PC-9 (cell line): Measurements from ENCODE around the gene MGLL. TPM values are rescaled to one million over a fixed set of nuclear protein-coding genes. Genes with fewer than 3 reads are reported as not detected.

Experiments used
- BruUV-seq: library from RNA; stranded (reverse); fragments of 400-500 nt; replicated peaks from 2 replicates; lab custom pipeline; 2021; lab: Mats Ljungman, UMichigan
- CTCF ChIA-PET: fragments of 300-600 bp; sonication (Branson Sonifier 250); formaldehyde crosslinking; loops from one replicate; lab custom pipeline; 2022; ENCODE audit warnings: antibody characterized with exemption; lab: Charles Lee
- POLR2A ChIA-PET: fragments of 300-600 bp; sonication (Branson Sonifier 250); formaldehyde crosslinking; loops from one replicate; lab custom pipeline; 2022; ENCODE audit warnings: antibody characterized with exemption; ENCODE audit not compliant: unreplicated experiment; lab: Charles Lee
- DNase-seq, 2 experiments: peaks; one replicate each; pipeline versions ENCODE4 v3.0.0 to v3.0.0-alpha.2; 2015 to 2022; ENCODE audit warnings: mixed read lengths in 1 of 2
- H2AFZ ChIP-seq: fragments of 200-600 bp; sonication (generic); 2 replicates; pipeline ENCODE4 v1.8.1; 2017; ENCODE audit warnings: antibody characterized with exemption
- H3F3A ChIP-seq: fragments of 200-600 bp; sonication (generic); 2 replicates; pipeline ENCODE4 v1.8.1; 2017; ENCODE audit warnings: antibody characterized with exemption, mild to moderate bottlenecking, low read depth; ENCODE audit not compliant: insufficient read depth
- H3K27ac ChIP-seq: fragments of 200-600 bp; sonication (generic); 2 replicates; pipeline ENCODE4 v1.6.1; 2016; ENCODE audit warnings: mixed run types
- H3K27me3 ChIP-seq: fragments of 200-600 bp; sonication (generic); 2 replicates; pipeline ENCODE4 v1.6.1; 2016; ENCODE audit warnings: low read depth, mixed run types; ENCODE audit not compliant: insufficient read depth
- H3K36me3 ChIP-seq: fragments of 200-600 bp; sonication (generic); 2 replicates; pipeline ENCODE4 v1.6.1; 2016; ENCODE audit warnings: low read depth, mixed run types
- H3K4me1 ChIP-seq: fragments of 200-600 bp; sonication (generic); replicated peaks from 2 replicates; pipeline ENCODE4 v1.6.1; 2016; ENCODE audit warnings: mixed run types; ENCODE audit not compliant: insufficient read depth
- H3K4me2 ChIP-seq: fragments of 200-600 bp; sonication (generic); 2 replicates; pipeline ENCODE4 v1.6.1; 2017; ENCODE audit warnings: mixed run types
- H3K4me3 ChIP-seq: fragments of 200-600 bp; sonication (generic); 2 replicates; pipeline ENCODE4 v1.6.1; 2016; ENCODE audit warnings: mixed run types
- H3K79me2 ChIP-seq: fragments of 200-600 bp; sonication (generic); 2 replicates; pipeline ENCODE4 v1.6.1; 2017; ENCODE audit warnings: low read depth, mixed run types
- H3K9me2 ChIP-seq: fragments of 200-600 bp; sonication (generic); 2 replicates; pipeline ENCODE4 v1.8.1; 2017; ENCODE audit warnings: mild to moderate bottlenecking; ENCODE audit not compliant: insufficient read depth
- H3K9me3 ChIP-seq: fragments of 200-600 bp; sonication (generic); 2 replicates; pipeline ENCODE4 v1.8.1; 2016; ENCODE audit warnings: low read depth; ENCODE audit not compliant: insufficient read depth
- H4K20me1 ChIP-seq: fragments of 200-600 bp; sonication (generic); 2 replicates; pipeline ENCODE4 v1.8.1; 2017; ENCODE audit not compliant: insufficient read depth
- EZH2 ChIP-seq: fragments of 200-600 bp; sonication (generic); IDR thresholded peaks from 2 replicates; pipeline ENCODE4 v1.8.0; 2017; ENCODE audit warnings: antibody characterized with exemption, low read depth
- intact Hi-C: fragments of 100-400 bp; cut with micrococcal nuclease; formaldehyde crosslinking; loops from one replicate; pipeline ENCODE4 v1.10.0; 2022; ENCODE audit not compliant: unreplicated experiment
- total RNA-seq: library from RNA; stranded (reverse); gene quantifications from 2 replicates; pipeline ENCODE4 v1.2.3, GENCODE V29; 2021
- TF ChIP-seq, protein P1 (sequence below): fragments of 200-600 bp; sonication (generic); conservative IDR thresholded peaks from 2 replicates; pipeline ENCODE4 v1.6.1; 2017; ENCODE audit warnings: mixed run types, antibody characterized with exemption, mild to moderate bottlenecking, moderate library complexity

MGLL gene
- total RNA-seq, 1 experiment from 2014 or later = 30.7 TPM

DNA sequence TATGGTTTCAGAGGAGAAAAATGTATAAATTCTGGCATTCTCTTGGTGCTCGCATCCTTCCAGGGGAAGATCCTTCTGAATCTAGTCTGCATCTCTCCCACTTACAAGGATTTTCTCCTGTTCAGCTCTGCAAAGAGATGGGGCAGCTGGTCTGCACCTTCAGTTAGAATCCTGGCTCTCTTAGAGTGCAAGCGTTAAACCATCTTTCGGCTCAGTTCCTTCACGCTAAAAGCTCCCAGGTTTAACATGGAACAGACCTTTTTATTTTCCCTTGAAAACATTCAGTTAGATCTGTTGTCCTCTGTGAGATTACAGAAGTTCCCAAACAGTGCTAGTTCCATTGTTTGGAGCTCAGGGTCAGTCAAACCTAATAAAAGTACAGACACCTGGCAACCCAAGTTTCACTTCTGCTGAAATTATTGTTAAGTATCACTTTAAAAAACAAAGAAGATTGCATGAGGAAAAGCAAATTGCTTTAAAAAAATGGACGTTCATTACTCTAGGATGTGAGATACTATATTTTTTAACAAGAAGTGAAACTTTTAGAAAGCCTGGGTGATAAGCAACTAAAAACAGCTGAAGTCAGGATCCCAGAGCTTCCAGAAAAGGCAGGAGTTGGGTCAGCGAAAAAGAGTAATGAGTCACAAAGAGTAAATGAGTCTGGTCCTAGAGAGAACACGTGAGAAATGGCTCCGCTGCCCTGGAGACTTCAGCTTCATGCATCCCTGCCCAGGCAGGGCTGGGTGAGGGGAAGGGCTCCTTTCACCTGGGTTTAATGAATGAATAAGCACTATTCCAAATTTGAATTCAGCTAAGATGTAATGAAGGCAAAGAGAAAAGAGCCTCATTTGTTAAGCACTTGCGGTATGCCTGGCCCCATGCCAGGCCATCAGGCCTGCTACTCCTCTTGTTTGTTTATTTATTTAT lies 86.3 kb downstream of the MGLL start:
- no peak overlapping the region for H3K4me3 ChIP-seq
- no peak overlapping the region for H3K27ac ChIP-seq
- no peaks in the 10 kb centered on the region for H3K27me3 ChIP-seq
- TSS peak; percentile 27 for BruUV-seq
- no peaks in the 10 kb centered on the region for H3K79me2 ChIP-seq
- no peaks in the 10 kb centered on the region for H3K36me3 ChIP-seq
- ChIA-PET POLR2A (interaction anchor here (0.7 to 0.9 kb wide), 2 partner anchors 11 to 15 kb away, joined by 5 to 12 read pairs; no protein-coding TSS in a partner anchor), CTCF (interaction anchor here (0.6 to 0.7 kb wide), 2 partner anchors 10 to 28 kb away, joined by 3 to 5 read pairs; no protein-coding TSS in a partner anchor)
- TF ChIP-seq, protein P1, sequence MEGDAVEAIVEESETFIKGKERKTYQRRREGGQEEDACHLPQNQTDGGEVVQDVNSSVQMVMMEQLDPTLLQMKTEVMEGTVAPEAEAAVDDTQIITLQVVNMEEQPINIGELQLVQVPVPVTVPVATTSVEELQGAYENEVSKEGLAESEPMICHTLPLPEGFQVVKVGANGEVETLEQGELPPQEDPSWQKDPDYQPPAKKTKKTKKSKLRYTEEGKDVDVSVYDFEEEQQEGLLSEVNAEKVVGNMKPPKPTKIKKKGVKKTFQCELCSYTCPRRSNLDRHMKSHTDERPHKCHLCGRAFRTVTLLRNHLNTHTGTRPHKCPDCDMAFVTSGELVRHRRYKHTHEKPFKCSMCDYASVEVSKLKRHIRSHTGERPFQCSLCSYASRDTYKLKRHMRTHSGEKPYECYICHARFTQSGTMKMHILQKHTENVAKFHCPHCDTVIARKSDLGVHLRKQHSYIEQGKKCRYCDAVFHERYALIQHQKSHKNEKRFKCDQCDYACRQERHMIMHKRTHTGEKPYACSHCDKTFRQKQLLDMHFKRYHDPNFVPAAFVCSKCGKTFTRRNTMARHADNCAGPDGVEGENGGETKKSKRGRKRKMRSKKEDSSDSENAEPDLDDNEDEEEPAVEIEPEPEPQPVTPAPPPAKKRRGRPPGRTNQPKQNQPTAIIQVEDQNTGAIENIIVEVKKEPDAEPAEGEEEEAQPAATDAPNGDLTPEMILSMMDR = no peak
- TF ChIP-seq EZH2 = no peak
- intact Hi-C loops = no loop called here
- no peaks in the 10 kb centered on the region for H4K20me1 ChIP-seq
- no peaks in the 10 kb centered on the region for H3K9me2 ChIP-seq
- DNase-seq = peak in 1 of 2 experiments; percentile 36
- no peaks in the 10 kb centered on the region for H3K9me3 ChIP-seq
- H3F3A ChIP-seq = no peaks in the 10 kb centered on the region
- H3K4me2 ChIP-seq = no peak overlapping the region
- H3K4me1 ChIP-seq = peaks cover 10% of the 10 kb centered on the region
- H2AFZ ChIP-seq = no peak overlapping the region

DNA sequence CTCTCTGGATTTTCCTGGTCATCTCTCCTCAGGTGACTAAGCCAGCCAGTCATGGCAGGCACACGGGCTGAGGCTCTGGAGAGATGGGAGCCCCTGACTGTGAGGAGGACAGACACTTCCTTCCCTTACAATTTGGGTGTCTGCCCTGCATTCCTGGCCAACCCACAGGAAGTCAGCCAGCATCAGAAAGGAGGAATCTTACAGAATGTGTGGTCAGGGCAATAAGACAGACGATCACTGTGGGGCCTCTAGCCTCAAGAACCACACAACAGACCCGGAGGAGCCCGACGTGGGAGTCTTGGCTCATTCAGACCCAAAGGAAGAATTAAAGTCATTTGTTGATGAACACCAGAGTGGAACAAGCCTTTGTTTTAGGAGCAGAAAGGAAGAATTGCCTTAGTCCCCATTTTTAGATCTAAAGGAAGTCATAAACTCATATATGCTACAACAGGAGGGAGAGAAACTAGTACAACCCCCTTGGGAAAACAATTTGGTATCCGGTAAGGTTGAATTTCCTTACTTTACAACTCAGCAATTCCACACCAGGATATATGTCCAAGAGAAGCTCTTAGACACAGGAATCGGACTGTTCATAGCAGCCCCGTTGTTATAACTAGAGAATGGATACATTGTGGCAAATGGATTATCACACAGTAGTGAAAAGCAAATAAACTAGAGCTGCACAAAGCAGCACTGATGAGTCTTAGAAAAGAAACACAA lies 87.4 kb downstream of the MGLL start:
- no peaks in the 10 kb centered on the region for H3K27me3 ChIP-seq
- no peaks in the 10 kb centered on the region for H3K9me2 ChIP-seq
- intact Hi-C loops = no loop called here
- no peaks in the 10 kb centered on the region for H3F3A ChIP-seq
- H3K79me2 ChIP-seq = no peaks in the 10 kb centered on the region
- no peak overlapping the region for H3K4me2 ChIP-seq
- no peak overlapping the region for H2AFZ ChIP-seq
- ChIA-PET POLR2A (no interaction called here), CTCF (no interaction called here)
- H3K4me3 ChIP-seq = no peak overlapping the region
- TSS peak; percentile 82 for BruUV-seq
- TF ChIP-seq, protein P1 = no peak
- no peak for TF ChIP-seq EZH2
- H4K20me1 ChIP-seq = no peaks in the 10 kb centered on the region
- H3K27ac ChIP-seq = peak overlapping the region; percentile 5; the same call in 1 of the 2 replicates
- H3K36me3 ChIP-seq = no peaks in the 10 kb centered on the region
- peaks cover 10% of the 10 kb centered on the region for H3K4me1 ChIP-seq
- no peaks in the 10 kb centered on the region for H3K9me3 ChIP-seq
- DNase-seq = peak in 1 of 2 experiments; percentile 66

DNA sequence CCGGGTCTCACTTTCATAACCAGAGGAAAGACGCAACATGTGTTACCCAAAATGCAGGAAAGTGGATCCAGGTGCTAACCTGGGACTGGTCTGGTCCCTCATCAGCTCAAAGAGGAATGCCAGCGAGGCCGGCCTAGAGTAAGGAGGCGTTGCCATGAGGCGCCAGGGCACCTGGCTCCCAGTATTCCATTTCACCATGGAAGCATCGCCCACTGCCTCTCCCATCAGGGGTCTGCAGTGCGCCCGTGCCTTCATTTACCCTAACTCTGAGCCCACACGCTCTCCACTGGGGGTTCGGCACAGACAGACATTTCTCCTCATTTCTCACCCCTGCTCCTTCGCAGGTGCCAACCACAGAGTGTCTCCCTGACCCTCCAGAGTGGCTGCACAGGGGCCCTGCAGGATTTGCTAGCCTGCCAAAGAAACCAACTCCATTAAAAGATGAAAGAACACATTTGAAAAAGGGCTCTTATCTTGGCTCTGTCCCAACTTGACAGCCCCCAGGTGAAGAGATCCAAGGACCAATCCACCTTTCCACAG lies 88.1 kb downstream of the MGLL start:
- Histone ChIP-seq H3K9me3 (no peaks in the 10 kb centered on the region), H4K20me1 (no peaks in the 10 kb centered on the region), H3K4me3 (no peak overlapping the region), H3K4me2 (no peak overlapping the region), H3K27ac (no peak overlapping the region), H2AFZ (no peak overlapping the region), H3K4me1 (peaks cover 10% of the 10 kb centered on the region), H3K36me3 (no peaks in the 10 kb centered on the region), H3K79me2 (no peaks in the 10 kb centered on the region), H3K9me2 (no peaks in the 10 kb centered on the region), H3K27me3 (no peaks in the 10 kb centered on the region), H3F3A (no peaks in the 10 kb centered on the region)
- DNase-seq = no peak
- TSS peak; percentile 72 for BruUV-seq
- POLR2A ChIA-PET = no interaction called here
- CTCF ChIA-PET = no interaction called here
- intact Hi-C loops = no loop called here
- no peak for TF ChIP-seq EZH2
- TF ChIP-seq, protein P1 = no peak
